Spleen (tissue), 7 donors: ENCODE data around the gene PDE8A.

Experiments used
- POLR2A ChIP-seq, 3 donors: fragments of 450-650 bp; IDR thresholded peaks; one replicate each; pipeline ENCODE4 v1.5.1; 2017; ENCODE audit warnings: antibody characterized with exemption in 3 of 3, mild to moderate bottlenecking in 1 of 3
- TF ChIP-seq, protein P1 (sequence below), 11 experiments: fragments of 200-600 bp in 7 of 11; fragments of 450-650 bp in 4 of 11; sonication (generic) in 4 of 11; IDR thresholded peaks in 8 of 11; conservative IDR thresholded peaks in 3 of 11; 1 replicate in 7 of 11; 2 replicates in 4 of 11; pipeline versions ENCODE4 v1.4.0 to v1.8.0; 2016 to 2021; ENCODE audit warnings: antibody characterized with exemption in 11 of 11, inconsistent platforms in 4 of 11, mild to moderate bottlenecking in 1 of 11
- donor health status: DM: no; HTN: no; CAD: no; lungs with moderate emphysema.
- donor health status: DM: no; HTN: no; CAD: no.
- donor health status: DM: no; HTN: no; CAD: no.

DNA sequence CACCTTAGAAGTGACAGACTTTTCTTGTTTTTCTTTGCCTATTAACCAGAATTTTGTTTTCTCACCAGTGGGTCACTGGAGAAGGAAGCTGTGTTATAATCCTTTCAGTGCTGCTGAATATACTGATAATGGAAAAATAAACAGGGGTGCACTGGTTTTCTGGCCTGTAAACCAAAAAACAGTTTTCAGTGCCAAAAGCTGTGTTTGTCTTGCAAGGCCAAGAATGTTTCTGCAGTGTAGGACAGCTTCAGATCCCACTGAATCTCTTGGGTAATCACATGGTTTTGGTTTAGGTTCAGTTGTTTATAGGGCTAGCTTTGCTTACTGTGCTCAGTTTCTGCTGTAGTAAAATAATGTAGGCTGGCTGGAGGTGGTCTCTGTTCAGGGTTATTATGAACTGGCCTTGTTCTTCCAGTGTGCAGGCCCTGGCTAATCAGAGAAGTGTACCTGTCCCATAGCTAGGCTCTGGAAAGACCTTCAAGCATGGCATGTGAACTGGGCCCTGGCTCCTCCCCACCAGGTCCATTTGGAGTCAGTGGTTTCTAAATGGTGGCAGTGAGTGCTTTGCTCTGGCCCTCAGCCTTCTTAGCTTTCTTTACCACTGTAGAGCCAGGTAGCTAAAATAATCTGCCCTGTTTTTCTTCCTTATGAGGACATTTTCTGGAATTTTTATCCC, 18.7 kb downstream of the PDE8A start:
- TF ChIP-seq, protein P1, sequence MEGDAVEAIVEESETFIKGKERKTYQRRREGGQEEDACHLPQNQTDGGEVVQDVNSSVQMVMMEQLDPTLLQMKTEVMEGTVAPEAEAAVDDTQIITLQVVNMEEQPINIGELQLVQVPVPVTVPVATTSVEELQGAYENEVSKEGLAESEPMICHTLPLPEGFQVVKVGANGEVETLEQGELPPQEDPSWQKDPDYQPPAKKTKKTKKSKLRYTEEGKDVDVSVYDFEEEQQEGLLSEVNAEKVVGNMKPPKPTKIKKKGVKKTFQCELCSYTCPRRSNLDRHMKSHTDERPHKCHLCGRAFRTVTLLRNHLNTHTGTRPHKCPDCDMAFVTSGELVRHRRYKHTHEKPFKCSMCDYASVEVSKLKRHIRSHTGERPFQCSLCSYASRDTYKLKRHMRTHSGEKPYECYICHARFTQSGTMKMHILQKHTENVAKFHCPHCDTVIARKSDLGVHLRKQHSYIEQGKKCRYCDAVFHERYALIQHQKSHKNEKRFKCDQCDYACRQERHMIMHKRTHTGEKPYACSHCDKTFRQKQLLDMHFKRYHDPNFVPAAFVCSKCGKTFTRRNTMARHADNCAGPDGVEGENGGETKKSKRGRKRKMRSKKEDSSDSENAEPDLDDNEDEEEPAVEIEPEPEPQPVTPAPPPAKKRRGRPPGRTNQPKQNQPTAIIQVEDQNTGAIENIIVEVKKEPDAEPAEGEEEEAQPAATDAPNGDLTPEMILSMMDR (IDR thresholded peaks at IDR 0.05 in 8 of 11, conservative IDR thresholded peaks at IDR 0.05 in 3 of 11): no peak
- no peak for TF ChIP-seq POLR2A (IDR thresholded peaks at IDR 0.05)
